ENCODE measurements around the gene GJD4. TPM values are rescaled to one million over a fixed set of nuclear protein-coding genes. Genes with fewer than 3 reads are reported as not detected.

Gene GJD4
- total RNA-seq, 4 donors from 2014 or later = not detected

- no peak overlapping the region for H3K4me3 ChIP-seq (ENCODE audit: low read depth, poor library complexity, severe bottlenecking)
- no peak for TF ChIP-seq CTCF (IDR thresholded peaks at IDR 0.05)
- no peak for TF ChIP-seq POLR2A (IDR thresholded peaks at IDR 0.05)
- DNase-seq (ENCODE audit: low spot score in 2 of 2) = peak in 1 of 2 donors; percentile 0
- intact Hi-C loops (cut with DNase I; ENCODE audit: low total_unique reads) = no loop called here
These were observed 26.9 kb downstream of the GJD4 start for GRCh38 chr10:35632027-35632426.

GRCh38 chr10:35633006-35633980 lies 28.2 kb downstream of the GJD4 start:
- WGBS, 2 donors = 54% methylated on average over 12 of the region's 12 CpGs
- intact Hi-C loops (cut with DNase I; ENCODE audit: low total_unique reads) = no loop called here
- TF ChIP-seq POLR2A (IDR thresholded peaks at IDR 0.05) = no peak
- no peak for TF ChIP-seq CTCF (IDR thresholded peaks at IDR 0.05)
- no peak for DNase-seq (ENCODE audit: low spot score in 2 of 2)
- H3K4me3 ChIP-seq (ENCODE audit: low read depth, poor library complexity, severe bottlenecking) = no peak overlapping the region

GRCh38 chr10:35635576-35635975 lies 30.4 kb downstream of the GJD4 start:
- intact Hi-C loops (cut with DNase I; ENCODE audit: low total_unique reads) = loop anchor here (5.0 kb wide), 1 partner anchor 1142 kb away; no protein-coding TSS in a partner anchor
- 6 to 13% methylated on average over 6 of the region's 6 CpGs for WGBS, 2 donors
- no peak overlapping the region for H3K4me3 ChIP-seq (ENCODE audit: low read depth, poor library complexity, severe bottlenecking)
- peak in 1 of 2 donors; percentile 61 for DNase-seq (ENCODE audit: low spot score in 2 of 2)
- no peak for TF ChIP-seq POLR2A (IDR thresholded peaks at IDR 0.05)
- peak in 1 of 3 donors; percentile 62 for TF ChIP-seq CTCF (IDR thresholded peaks at IDR 0.05)

GRCh38 chr10:35636956-35637355 lies 31.8 kb downstream of the GJD4 start:
- no peak overlapping the region for H3K4me3 ChIP-seq (ENCODE audit: low read depth, poor library complexity, severe bottlenecking)
- no peak for DNase-seq (ENCODE audit: low spot score in 2 of 2)
- 41 to 44% methylated on average over 7 of the region's 7 CpGs for WGBS, 2 donors
- TF ChIP-seq CTCF (IDR thresholded peaks at IDR 0.05) (no peak), POLR2A (IDR thresholded peaks at IDR 0.05) (no peak)
- intact Hi-C loops (cut with DNase I; ENCODE audit: low total_unique reads) = loop anchor here (5.0 kb wide), 1 partner anchor 1140 kb away; no protein-coding TSS in a partner anchor

- no peak overlapping the region for H3K4me3 ChIP-seq (ENCODE audit: low read depth, poor library complexity, severe bottlenecking)
- intact Hi-C loops (cut with DNase I; ENCODE audit: low total_unique reads) = loop anchor here (5.0 kb wide), 1 partner anchor 1140 kb away; no protein-coding TSS in a partner anchor
- WGBS, 2 donors = 43 to 50% methylated on average over 8 of the region's 8 CpGs
- TF ChIP-seq POLR2A (IDR thresholded peaks at IDR 0.05) (no peak), CTCF (IDR thresholded peaks at IDR 0.05) (no peak)
- no peak for DNase-seq (ENCODE audit: low spot score in 2 of 2)
These were observed 32.3 kb downstream of the GJD4 start for GRCh38 chr10:35637462-35637861.

All from lower leg skin (tissue), 4 donors.